Smooth muscle cell (in vitro differentiated cells): ENCODE data around the gene SRSF4. TPM values are rescaled to one million over a fixed set of nuclear protein-coding genes. Genes with fewer than 3 reads are reported as not detected.

ENCODE experiments used
- DNase-seq: peaks from one replicate; lab custom pipeline; 2025; ENCODE audit not compliant: unreplicated experiment; lab: John Stamatoyannopoulos, UW
- H2AFZ ChIP-seq: fragments of 200-600 bp; sonication (generic); 2 replicates; pipeline ENCODE4 v1.6.0; 2016; ENCODE audit warnings: antibody characterized with exemption, low read depth, mild to moderate bottlenecking
- H3F3A ChIP-seq: fragments of 200-600 bp; sonication (generic); 2 replicates; pipeline ENCODE4 v1.6.0; 2017; ENCODE audit warnings: antibody characterized with exemption, low read depth
- H3K27ac ChIP-seq: fragments of 200-600 bp; sonication (generic); 2 replicates; pipeline ENCODE4 v1.5.1; 2016; ENCODE audit warnings: low read depth, mild to moderate bottlenecking
- H3K27me3 ChIP-seq: fragments of 200-600 bp; sonication (generic); 2 replicates; pipeline ENCODE4 v1.6.1; 2016; ENCODE audit warnings: low read depth, mild to moderate bottlenecking
- H3K36me3 ChIP-seq: fragments of 200-600 bp; sonication (generic); 2 replicates; pipeline ENCODE4 v1.5.1; 2016; ENCODE audit warnings: low read depth
- H3K4me1 ChIP-seq: fragments of 200-600 bp; sonication (generic); 2 replicates; pipeline ENCODE4 v1.5.1; 2016; ENCODE audit warnings: low read depth
- H3K4me2 ChIP-seq: fragments of 200-600 bp; sonication (generic); 2 replicates; pipeline ENCODE4 v1.6.0; 2016; ENCODE audit warnings: mild to moderate bottlenecking
- H3K4me3 ChIP-seq: fragments of 200-600 bp; sonication (generic); 2 replicates; pipeline ENCODE4 v1.5.1; 2016; ENCODE audit warnings: mild to moderate bottlenecking
- H3K79me2 ChIP-seq: fragments of 200-600 bp; sonication (generic); 2 replicates; pipeline ENCODE4 v1.6.0; 2016; ENCODE audit warnings: low read depth, mild to moderate bottlenecking
- H3K9ac ChIP-seq: fragments of 200-600 bp; sonication (generic); 2 replicates; pipeline ENCODE4 v1.6.0; 2016; ENCODE audit warnings: low read depth
- H3K9me3 ChIP-seq: fragments of 200-600 bp; sonication (generic); replicated peaks from 2 replicates; pipeline ENCODE4 v1.5.1; 2016; ENCODE audit warnings: low read depth
- H4K20me1 ChIP-seq: fragments of 200-600 bp; sonication (generic); 2 replicates; pipeline ENCODE4 v1.6.0; 2016; ENCODE audit warnings: low read depth
- WGBS: methylation state at CpG from one replicate; pipeline ENCODE4 v1.1.7; 2016; ENCODE audit warnings: low lambda C conversion rate; 5-methylcytosine and 5-hydroxymethylcytosine counted together
- polyA plus RNA-seq: library from polyadenylated mRNA; unstranded; fragments of >200 nt; fragmentation: Nextera tagmentation; extraction: Ambion mirVana; gene quantifications from 2 replicates; pipeline ENCODE4 v1.2.1, GENCODE V29; 2016
- total RNA-seq: library from RNA; depleted of rRNA; stranded (reverse); fragments of >200 nt; gene quantifications from 2 replicates; pipeline ENCODE4 v1.2.3, GENCODE V29; 2014
- TF ChIP-seq, protein P1 (sequence below): fragments of 200-600 bp; sonication (generic); IDR thresholded peaks from 2 replicates; pipeline ENCODE4 v1.5.1; 2017; ENCODE audit warnings: borderline replicate concordance, mild to moderate bottlenecking, antibody characterized with exemption; ENCODE audit not compliant: insufficient read depth, poor library complexity, severe bottlenecking

The SRSF4 gene
- total and polyA plus RNA-seq, 2 experiments from 2014 or later: 53.9 to 98.7 TPM

DNA sequence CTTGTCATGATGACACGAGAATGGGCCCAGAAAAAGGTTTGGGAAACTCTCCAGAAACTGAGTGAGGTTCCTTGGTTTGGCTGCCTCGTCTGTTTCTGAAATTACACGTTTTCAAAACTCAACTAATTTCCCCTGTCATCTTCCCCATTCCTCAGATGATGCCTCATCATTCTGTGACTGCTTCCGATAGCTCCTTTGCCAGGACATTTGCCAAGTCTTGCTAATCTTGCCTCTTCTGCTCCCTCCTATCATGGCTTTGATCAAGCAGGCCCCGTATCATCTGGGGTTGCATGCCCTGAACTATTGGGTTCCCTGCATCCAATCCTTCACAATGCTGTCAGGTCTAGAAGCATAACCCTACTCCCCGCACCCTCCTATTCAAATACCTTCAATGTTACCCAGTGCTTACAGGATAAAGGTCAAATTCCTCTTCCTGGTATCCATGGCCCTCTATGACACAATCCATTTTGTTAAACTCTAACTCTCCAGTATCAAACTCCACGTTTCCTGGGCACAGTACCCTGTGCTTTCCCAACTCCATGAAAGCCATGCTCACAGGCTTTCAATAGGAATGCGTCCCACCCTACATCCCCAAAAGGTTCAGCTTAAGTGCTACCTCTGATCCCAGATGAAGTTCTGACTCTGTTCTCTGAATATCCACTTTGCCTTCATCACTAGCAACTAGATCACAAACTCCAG is 35.8 kb downstream of the SRSF4 start:
- H3F3A ChIP-seq: peaks cover 20% of the 10 kb centered on the region
- H3K4me1 ChIP-seq: no peaks in the 10 kb centered on the region
- peaks cover 4% of the 10 kb centered on the region for H3K79me2 ChIP-seq
- no peaks in the 10 kb centered on the region for H3K9me3 ChIP-seq
- H3K4me2 ChIP-seq: no peak overlapping the region
- H3K27ac ChIP-seq: peak overlapping the region; percentile 71
- no peak for DNase-seq
- no peak overlapping the region for H3K9ac ChIP-seq
- peaks cover 6% of the 10 kb centered on the region for H3K36me3 ChIP-seq
- H3K27me3 ChIP-seq: no peaks in the 10 kb centered on the region
- H4K20me1 ChIP-seq: peaks cover 2% of the 10 kb centered on the region
- H2AFZ ChIP-seq: no peak overlapping the region
- TF ChIP-seq, protein P1, sequence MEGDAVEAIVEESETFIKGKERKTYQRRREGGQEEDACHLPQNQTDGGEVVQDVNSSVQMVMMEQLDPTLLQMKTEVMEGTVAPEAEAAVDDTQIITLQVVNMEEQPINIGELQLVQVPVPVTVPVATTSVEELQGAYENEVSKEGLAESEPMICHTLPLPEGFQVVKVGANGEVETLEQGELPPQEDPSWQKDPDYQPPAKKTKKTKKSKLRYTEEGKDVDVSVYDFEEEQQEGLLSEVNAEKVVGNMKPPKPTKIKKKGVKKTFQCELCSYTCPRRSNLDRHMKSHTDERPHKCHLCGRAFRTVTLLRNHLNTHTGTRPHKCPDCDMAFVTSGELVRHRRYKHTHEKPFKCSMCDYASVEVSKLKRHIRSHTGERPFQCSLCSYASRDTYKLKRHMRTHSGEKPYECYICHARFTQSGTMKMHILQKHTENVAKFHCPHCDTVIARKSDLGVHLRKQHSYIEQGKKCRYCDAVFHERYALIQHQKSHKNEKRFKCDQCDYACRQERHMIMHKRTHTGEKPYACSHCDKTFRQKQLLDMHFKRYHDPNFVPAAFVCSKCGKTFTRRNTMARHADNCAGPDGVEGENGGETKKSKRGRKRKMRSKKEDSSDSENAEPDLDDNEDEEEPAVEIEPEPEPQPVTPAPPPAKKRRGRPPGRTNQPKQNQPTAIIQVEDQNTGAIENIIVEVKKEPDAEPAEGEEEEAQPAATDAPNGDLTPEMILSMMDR: no peak
- H3K4me3 ChIP-seq: no peak overlapping the region
- 77% methylated on average over 8 of the region's 8 CpGs for WGBS

DNA sequence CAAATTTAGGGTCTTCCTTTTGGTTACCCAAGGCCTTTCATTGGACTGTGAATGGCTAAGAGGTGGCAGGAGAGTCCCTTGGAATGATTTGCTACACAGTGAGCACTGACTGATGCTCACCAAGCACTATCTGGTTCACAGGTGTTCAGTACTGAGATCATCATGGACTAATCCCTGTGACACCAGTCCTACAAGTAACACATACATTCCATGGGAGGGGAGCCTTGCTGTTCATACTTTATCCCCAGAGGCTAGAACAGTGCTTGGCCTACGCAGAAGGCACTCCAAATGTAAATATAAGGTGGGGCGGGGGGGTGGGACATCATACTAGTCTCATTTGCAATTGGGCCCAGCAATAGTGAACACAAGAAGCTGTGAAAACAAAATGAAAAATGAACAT is 37.5 kb downstream of the SRSF4 start:
- no peaks in the 10 kb centered on the region for H3K36me3 ChIP-seq
- no peaks in the 10 kb centered on the region for H3K79me2 ChIP-seq
- H2AFZ ChIP-seq: no peak overlapping the region
- no peak overlapping the region for H3K4me2 ChIP-seq
- WGBS: 100% methylated on average over 2 of the region's 2 CpGs
- TF ChIP-seq, protein P1: no peak
- H4K20me1 ChIP-seq: no peaks in the 10 kb centered on the region
- H3K27ac ChIP-seq: no peak overlapping the region
- no peak overlapping the region for H3K4me3 ChIP-seq
- DNase-seq: no peak
- H3F3A ChIP-seq: peaks cover 20% of the 10 kb centered on the region
- no peak overlapping the region for H3K9ac ChIP-seq
- no peaks in the 10 kb centered on the region for H3K9me3 ChIP-seq
- H3K27me3 ChIP-seq: no peaks in the 10 kb centered on the region
- no peaks in the 10 kb centered on the region for H3K4me1 ChIP-seq

DNA sequence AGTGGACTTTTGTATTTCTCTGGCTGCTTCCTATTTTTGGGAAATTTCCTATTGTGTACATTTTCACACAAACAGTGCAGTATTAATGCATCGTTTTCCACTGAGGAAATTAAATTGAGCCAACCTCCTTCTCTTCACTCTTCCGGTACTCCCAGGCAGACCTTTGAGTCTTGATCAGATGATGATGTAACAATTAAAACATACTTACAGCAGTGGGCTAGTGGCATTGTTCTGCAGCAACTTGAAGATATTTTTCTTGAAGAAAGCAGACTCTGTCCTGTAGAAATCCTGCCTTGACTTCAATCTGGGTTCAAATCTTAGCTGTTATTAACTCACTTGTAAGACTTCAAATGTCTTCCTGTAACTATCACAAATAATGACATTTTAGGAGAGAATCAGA is 39.0 kb downstream of the SRSF4 start:
- Histone ChIP-seq H4K20me1 (no peaks in the 10 kb centered on the region), H3K27me3 (no peaks in the 10 kb centered on the region), H3K4me1 (no peaks in the 10 kb centered on the region), H3K79me2 (no peaks in the 10 kb centered on the region), H3K4me3 (no peak overlapping the region), H2AFZ (no peak overlapping the region), H3F3A (peaks cover 20% of the 10 kb centered on the region), H3K9ac (no peak overlapping the region), H3K27ac (no peak overlapping the region), H3K4me2 (no peak overlapping the region), H3K9me3 (no peaks in the 10 kb centered on the region), H3K36me3 (no peaks in the 10 kb centered on the region)
- WGBS: 93% methylated on average over 2 of the region's 2 CpGs
- TF ChIP-seq, protein P1: no peak
- DNase-seq: no peak

DNA sequence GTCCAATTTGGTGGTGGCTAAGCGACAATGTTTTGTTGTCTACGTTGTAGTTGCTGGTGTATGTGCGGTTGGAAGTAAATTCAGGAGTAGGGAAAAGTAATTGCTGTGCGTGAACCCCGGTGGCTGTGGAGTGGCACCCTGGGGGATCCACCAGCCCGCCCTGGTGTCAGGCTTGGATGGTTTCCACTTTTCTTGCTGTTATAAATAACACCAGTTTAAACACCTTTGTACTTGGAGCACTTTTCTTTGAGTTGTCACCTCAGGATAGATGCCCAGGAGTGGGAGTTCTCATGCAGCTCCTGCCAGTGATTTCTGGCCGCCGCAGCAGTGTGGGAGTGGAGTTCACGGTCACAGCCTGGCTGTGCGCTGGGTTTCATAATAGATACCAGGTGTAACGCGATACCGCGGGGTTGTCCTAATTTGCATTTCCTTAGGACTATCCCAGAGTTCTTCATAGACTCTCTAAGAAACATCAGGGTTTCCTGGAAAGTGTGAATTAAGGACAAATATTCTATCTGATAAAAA is 45.2 kb downstream of the SRSF4 start:
- no peaks in the 10 kb centered on the region for H3K27me3 ChIP-seq
- TF ChIP-seq, protein P1: no peak
- H3K79me2 ChIP-seq: no peaks in the 10 kb centered on the region
- H3K36me3 ChIP-seq: no peaks in the 10 kb centered on the region
- H3F3A ChIP-seq: no peaks in the 10 kb centered on the region
- DNase-seq: no peak
- no peaks in the 10 kb centered on the region for H3K4me1 ChIP-seq
- no peak overlapping the region for H3K4me3 ChIP-seq
- no peaks in the 10 kb centered on the region for H3K9me3 ChIP-seq
- no peak overlapping the region for H2AFZ ChIP-seq
- H3K4me2 ChIP-seq: no peak overlapping the region
- H3K27ac ChIP-seq: no peak overlapping the region
- WGBS: 75% methylated on average over 14 of the region's 14 CpGs
- H3K9ac ChIP-seq: no peak overlapping the region
- H4K20me1 ChIP-seq: no peaks in the 10 kb centered on the region
